NK-92 treated with Interleukin-12 subunit alpha and Interleukin-12 subunit beta, amount 100 ng/mL, for 24 hours (cell line): ENCODE results near the gene SORCS1.
"Not testable (repeated sequence)": the region's sequence is repeated elsewhere in the genome, so short reads cannot be mapped to it uniquely, and the experiment has no call there.

Experiments
- DNase-seq: peaks from one replicate; lab custom pipeline; 2025; lab: John Stamatoyannopoulos, UW

SORCS1 gene

DNA sequence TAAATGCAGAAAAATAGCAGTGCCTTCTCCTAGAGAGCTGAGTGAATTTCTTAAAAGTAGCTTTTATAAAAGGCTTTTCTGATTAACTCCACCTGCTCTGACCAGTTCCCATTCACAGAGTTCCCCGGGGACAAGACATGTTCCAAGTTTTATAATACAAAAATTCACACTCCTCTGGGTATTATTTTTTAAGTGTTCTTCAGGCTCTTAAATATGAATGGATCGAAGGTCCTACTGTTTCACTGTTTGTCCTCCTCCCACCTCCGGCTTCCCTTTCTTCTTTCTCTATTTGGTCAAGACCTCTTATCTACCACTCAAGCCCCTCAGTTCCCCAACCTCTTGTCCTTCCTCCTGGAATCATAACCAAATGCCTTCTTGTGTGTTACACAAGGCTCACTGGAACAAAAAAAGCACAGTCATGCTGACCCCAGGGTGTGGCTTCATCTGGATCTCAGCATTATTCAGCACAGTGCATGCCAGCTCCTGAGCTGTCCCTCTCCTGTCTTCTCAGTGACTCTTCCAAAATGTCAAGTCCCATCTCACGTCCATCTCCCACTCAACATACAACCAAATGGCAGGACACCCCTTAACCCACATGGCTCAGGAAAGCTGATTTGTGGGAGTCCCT is 222.4 kb downstream of the SORCS1 start:
- no peak for DNase-seq

GRCh38 chr10:106941297-106942034 is 223.0 kb downstream of the SORCS1 start:
- DNase-seq = no peak

DNA sequence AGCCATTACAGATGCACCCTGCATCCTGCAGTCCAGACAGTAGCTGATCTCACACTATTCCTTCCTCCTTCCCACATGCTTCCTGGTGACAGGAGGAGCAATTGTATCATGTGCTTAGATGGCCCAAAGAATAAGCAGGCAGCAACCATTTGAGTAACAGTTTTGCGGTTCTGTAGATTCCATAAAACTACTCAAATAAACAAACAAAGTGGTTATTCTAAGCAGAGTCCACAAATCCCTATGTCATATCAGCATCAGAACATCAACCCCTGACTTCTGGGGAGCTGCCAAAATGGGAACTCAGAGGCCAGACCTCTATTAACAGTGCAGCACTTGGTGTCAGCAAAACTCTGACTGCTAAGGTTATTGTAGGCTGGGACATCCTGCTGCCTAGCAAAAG is 226.0 kb downstream of the SORCS1 start:
- no peak for DNase-seq

DNA sequence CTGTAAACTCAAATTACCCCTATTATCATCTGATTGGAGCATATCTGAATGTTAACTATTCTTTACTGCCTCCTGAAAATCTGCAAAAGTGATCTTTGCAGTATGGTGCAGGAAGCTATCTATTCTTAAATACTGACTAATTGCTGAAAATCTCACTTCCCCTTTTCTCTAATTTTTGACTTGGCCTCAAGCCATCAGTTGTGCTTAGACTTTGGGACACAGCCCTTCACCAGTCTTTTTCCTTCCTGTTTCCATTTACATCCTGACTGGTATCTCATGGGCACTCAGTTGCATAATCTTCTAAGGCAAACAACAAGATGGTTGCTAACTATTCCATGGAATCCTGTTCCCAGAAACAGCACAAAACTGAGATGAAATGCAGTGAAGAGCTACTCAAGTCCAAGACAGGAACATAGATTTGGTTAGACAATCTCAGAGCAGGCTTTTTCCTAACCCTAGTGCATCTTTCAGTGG is 228.5 kb downstream of the SORCS1 start:
- DNase-seq = no peak

- no peak for DNase-seq
These were observed 232.7 kb downstream of the SORCS1 start for GRCh38 chr10:106931853-106932249.

DNA sequence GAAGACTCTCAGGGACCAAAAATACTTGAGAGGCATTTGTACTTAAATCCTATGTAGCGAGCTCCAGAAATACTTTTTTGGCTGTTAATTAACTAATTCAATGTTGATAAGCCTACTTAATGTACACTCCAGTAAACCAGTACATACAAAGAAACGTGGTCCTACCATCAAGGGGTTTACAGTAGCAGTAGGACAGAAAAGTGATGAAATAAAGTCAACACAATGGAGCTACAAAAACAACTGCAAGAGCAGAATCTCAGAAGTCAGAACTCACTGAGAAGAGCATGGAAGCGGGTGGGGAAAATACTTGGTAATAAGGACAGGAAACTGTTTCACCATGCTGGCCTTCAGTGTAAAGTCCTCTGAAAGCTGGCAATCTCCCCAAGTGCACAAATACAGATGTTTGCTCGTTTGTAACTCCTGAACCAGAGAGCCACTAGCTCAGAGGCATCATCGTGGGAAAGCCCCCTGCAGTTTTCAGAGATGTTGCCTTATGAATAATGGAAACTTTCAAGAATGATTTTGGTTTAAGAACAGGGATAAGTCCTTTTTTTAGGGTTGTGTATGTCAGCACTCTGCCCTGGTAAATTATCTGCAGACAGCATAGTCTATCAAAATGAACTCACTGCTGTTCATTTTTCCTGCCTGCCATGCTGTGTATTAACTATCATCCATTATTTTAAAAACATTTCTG is 233.2 kb downstream of the SORCS1 start:
- DNase-seq = no peak

- no peak for DNase-seq
These were observed 233.8 kb downstream of the SORCS1 start for GRCh38 chr10:106930751-106931150.

- DNase-seq = no peak
These were observed 235.1 kb downstream of the SORCS1 start for GRCh38 chr10:106929291-106929895.

DNA sequence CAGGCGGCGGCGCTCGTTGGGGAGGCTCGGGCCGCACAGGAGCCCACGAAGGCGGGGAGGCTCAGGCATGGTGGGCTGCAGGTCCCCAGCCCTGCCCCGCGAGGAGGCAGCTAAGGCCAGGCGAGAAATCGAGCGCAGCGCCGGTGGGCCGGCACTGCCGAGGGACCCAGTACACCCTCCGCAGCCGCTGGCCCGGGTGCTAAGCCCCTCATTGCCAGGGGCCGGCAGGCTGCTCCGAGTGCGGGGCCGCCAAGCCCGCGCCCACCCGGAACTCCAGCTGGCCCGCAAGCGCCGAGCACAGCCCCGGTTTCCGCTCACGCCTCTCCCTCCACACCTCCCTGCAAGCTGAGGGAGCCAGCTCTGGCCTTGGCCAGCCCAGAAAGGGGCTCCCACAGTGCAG is 236.4 kb downstream of the SORCS1 start:
- not testable (repeated sequence) for DNase-seq

- DNase-seq = no peak
These were observed 239.3 kb downstream of the SORCS1 start for GRCh38 chr10:106925191-106925590.

GRCh38 chr10:106920538-106920937 is 244.0 kb downstream of the SORCS1 start:
- no peak for DNase-seq

- no peak for DNase-seq
These were observed 244.6 kb downstream of the SORCS1 start for GRCh38 chr10:106919871-106920282.

DNA sequence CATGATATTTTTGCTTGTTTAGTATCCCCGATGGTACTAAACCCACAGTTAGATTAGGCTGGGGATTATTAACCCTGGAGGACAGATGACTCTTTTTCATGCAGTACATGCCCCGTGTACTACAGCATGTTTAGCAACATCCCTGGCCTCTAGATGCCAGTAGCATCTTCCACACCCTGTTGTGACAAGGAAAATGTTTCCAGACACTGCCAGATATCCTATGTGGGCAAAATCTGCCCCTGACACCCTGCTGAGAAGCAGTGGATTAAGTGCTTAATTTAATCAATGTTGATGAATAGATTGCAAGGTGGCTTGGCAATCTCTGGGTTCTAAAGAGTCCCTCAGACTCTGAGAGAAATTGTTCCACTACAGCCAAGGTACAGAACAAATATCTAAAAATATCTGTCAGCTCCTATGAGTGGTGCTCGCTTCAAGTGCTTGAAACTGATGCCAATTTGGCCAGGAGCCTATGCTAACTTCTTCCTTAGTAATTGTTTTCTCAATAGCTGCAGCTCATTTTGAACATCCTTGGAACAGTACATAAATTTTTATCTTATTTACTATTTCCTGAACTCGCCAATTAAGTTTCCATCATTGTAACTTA is 247.0 kb downstream of the SORCS1 start:
- no peak for DNase-seq

- DNase-seq = no peak
These were observed 250.5 kb downstream of the SORCS1 start for GRCh38 chr10:106914016-106914415.

- DNase-seq = no peak
These were observed 251.2 kb downstream of the SORCS1 start for GRCh38 chr10:106913348-106913747.

DNA sequence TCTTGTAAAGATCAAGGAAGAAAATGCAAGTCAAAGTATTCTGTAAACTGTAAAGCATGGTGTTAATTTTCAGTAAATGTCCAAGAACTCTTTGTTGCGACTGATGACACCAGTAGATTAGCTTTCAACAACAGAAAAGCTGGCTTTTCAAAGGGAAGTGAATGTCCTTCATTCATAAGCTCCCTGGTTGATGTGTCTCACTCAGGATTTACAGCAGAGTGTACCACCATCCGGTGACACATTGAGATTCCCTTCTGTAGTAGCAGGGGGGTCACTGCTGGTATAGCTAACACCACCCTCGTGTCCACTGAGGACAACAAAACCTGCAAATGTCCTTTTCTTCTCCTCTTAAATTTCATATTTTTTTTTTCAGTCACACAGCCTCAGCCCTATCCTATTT is 253.4 kb downstream of the SORCS1 start:
- DNase-seq = no peak

- DNase-seq = no peak
These were observed 253.8 kb downstream of the SORCS1 start for GRCh38 chr10:106910666-106911065.

DNA sequence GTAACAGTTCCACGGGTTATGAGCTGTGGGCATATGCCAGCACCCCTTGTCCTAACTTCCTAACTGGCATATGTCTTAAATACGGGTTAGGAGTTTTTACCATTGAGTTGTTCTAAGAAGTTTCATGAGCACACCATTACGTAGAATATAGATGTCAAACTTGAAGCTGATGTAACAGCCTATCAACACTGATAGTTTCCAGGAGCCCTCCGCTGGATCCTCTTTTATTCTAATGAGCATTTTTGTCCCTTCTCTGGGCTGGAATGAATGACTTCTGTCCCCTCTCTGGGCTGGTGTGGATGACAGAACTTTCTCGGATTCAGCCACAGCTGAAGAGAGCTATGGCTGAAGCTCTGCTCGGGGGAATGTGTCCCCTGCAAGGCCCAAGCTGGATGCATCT is 256.3 kb downstream of the SORCS1 start:
- no peak for DNase-seq

DNA sequence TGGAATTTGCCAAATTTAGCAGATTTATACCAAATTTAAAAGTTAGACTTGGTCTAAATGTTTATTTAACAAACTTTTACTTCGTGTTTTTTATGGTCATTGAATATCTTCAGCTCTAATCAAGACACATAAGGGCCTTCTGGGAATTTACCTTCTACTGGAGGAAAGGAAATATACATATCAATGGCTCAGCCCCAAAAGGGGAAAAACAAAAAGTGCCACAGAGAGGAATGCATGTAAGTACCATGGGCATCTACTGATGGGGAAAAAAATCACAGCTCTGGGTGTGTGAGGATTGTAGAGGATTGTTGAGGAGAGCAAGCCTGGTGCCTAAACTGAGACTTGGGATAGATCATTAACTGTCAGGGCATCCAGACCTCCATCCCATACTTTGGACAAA is 260.3 kb downstream of the SORCS1 start:
- DNase-seq = no peak

DNA sequence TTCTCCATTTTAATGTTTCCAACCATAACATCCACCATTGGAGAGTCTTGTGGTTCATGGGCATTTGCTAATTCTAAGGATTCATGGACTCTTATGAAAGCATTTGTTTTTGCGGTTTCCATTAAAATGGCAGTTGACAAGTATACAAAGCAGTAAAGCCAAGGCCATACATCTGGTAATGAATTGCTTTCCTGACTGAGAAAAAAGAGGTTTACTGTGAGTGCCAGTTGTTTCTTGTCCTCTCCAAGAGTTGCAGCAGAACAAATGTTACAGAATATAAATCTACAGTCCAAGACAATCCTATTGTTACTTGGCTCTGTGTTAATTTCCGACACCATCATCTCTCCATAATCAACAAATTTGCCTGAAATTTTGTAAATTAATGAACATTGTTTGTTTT is 261.3 kb downstream of the SORCS1 start:
- no peak for DNase-seq

DNA sequence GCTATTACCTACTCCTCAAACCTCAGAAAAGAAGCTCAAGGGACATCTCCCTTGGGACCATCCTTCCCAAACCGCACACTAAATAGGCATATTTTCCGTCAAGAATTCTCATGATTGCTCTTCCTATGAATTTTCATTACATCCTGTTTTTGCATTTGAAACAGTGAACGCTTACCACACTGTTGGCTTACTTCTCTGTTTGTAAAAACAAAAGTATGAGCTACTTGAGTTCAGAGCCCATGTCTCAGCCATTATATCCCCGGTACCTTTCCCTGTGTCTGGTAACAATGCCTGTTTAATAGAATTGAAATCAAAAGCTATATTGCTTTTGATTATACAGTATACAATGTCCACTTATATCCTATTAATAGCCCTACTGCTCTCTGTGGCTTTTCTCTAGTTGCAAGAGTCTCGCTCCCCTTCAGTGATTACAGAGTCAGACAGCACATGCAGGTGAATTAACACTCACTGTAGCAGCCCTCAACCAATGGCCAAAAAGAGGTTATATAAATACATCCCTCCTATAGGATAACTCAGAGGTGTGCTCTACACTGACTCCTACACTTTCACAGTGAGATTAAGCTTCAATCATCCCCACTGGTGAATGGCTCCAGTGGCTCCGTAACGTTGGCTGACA is 264.4 kb downstream of the SORCS1 start:
- DNase-seq = no peak

DNA sequence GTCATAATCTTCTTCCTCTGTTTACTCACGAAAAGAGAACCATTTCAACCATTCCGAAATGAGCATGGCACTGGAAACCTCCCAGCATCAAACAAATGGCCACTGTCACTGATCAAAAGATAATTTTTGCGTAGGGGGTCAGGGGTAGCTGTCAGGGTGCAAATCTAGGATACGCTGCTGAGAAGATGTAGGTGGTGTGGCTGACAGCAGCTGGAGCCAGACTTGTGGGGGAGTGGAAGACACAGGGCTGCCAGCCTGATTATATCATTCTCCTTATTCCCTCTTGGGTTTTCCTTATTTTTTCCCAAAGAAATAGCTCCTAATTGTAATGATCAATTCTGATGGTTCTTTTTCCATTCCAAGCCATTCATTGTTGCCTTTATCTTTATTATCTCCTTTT is 266.1 kb downstream of the SORCS1 start:
- no peak for DNase-seq
